ENCODE data around the gene IMP4. TPM values are rescaled to one million over a fixed set of nuclear protein-coding genes. Genes with fewer than 3 reads are reported as not detected.

The IMP4 gene
- total and polyA plus RNA-seq, 2 of the 13 experiments (the other 11 are each of a cell fraction or from before 2014, with no cell fraction given): 142 to 158 TPM

- TF ChIP-seq SMYD3 (CRISPR knock-in tag; IDR thresholded peaks at IDR 0.05) (peak; percentile 22; the same call in 1 of the 2 replicates), CENPX (CRISPR knock-in tag; IDR thresholded peaks at IDR 0.05) (no peak), ZNF790 (CRISPR knock-in tag; IDR thresholded peaks at IDR 0.05; ENCODE audit: borderline replicate concordance) (no peak), ZBTB37 (CRISPR knock-in tag; IDR thresholded peaks at IDR 0.05) (no peak), HIC2 (CRISPR knock-in tag; IDR thresholded peaks at IDR 0.05; ENCODE audit: low read depth) (no peak), ZNF687 (CRISPR knock-in tag; IDR thresholded peaks at IDR 0.05) (peak; percentile 49), BCLAF1 (IDR thresholded peaks at IDR 0.05) (no peak), ZNF451 (CRISPR knock-in tag; IDR thresholded peaks at IDR 0.05) (0 out of 2 replicates have a peak, but pooled peaks have one; percentile 9)
Observed at GRCh38 chr2:130332271-130333073, 10.2 kb upstream of the IMP4 start (continued).
